Neural cell (in vitro differentiated cells): ENCODE measurements around the gene PRICKLE3.
A peak's percentile ranks its signal among the peaks of the same experiment; 100 is the strongest.

Source experiments
- EP300 ChIP-seq: fragments of 450-650 bp; conservative IDR thresholded peaks from 2 replicates; pipeline ENCODE4 v1.6.1; 2014; ENCODE audit warnings: antibody characterized with exemption, mild to moderate bottlenecking, moderate library complexity; ENCODE audit not compliant: poor library complexity, severe bottlenecking
- EZH2 ChIP-seq: fragments of 200-600, 300-800 bp; shearing (Covaris generic), sonication (generic); IDR thresholded peaks from 2 replicates; pipeline ENCODE4 v1.6.1; 2014; ENCODE audit warnings: antibody characterized with exemption, low read length, borderline replicate concordance, mild to moderate bottlenecking; ENCODE audit not compliant: insufficient read depth, poor library complexity, severe bottlenecking
- POLR2AphosphoS5 ChIP-seq: IDR thresholded peaks from 2 replicates; pipeline ENCODE4 v1.6.1; 2012
- RAD21 ChIP-seq: fragments of 450-650 bp; conservative IDR thresholded peaks from 2 replicates; pipeline ENCODE4 v1.6.1; 2014; ENCODE audit warnings: antibody characterized with exemption, mild to moderate bottlenecking, moderate library complexity
- REST ChIP-seq: IDR thresholded peaks from 2 replicates; pipeline ENCODE4 v1.6.1; 2012; ENCODE audit warnings: borderline replicate concordance
- SMC3 ChIP-seq: fragments of 450-650 bp; conservative IDR thresholded peaks from 2 replicates; pipeline ENCODE4 v1.6.1; 2014; ENCODE audit warnings: antibody characterized with exemption, mild to moderate bottlenecking, moderate library complexity; ENCODE audit not compliant: poor library complexity
- TAF1 ChIP-seq: IDR thresholded peaks from 2 replicates; pipeline ENCODE4 v1.6.1; 2012; ENCODE audit warnings: low read depth
- TF ChIP-seq, protein P1 (sequence below): fragments of 450-650 bp; IDR thresholded peaks from 2 replicates; pipeline ENCODE4 v1.5.1; 2014; ENCODE audit warnings: antibody characterized with exemption, mild to moderate bottlenecking, moderate library complexity; ENCODE audit not compliant: poor library complexity, severe bottlenecking

DNA sequence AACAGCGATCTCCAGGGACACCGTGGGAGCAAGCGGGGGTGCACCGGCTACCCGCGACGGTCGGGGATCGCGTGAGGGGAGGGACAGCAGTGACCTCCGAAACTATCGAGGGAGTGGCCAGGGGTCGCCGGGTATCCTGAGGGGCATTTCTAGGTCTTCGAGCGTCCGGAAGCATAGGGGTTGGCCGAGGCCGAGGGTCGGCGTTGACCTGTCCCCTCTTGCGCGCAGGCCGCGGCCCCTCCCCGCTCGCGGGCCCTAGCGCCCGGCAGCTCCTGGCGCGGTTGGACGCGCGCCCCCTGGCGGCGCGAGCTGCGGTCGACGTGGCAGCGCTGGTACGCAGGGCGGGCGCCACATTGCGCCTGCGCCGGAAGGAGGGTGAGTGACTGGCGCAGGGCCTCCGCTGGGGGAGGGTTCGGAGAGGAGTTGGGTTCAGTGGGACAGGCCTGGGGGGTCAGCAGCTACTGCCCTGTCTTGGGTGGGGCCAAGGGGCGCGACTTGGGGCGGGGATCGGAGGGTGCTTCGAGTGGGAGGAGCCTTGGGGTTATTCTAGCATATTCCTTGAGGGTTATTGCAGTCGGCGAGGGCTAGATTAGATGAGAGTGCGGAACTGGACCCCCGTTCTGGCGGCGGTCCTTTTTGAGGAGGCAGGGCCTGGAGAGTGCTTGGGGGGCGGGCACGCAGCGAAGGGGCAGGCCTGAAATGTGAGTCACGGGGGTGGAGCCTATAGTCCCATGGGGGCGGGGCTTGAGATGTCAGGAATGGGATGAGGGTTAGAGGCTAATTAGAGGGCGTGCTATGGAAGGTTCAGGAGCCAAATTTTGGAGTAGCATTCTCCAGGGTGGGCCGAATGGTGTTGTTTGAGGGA lies 22.4 kb downstream of the PRICKLE3 start:
- TF ChIP-seq, protein P1, sequence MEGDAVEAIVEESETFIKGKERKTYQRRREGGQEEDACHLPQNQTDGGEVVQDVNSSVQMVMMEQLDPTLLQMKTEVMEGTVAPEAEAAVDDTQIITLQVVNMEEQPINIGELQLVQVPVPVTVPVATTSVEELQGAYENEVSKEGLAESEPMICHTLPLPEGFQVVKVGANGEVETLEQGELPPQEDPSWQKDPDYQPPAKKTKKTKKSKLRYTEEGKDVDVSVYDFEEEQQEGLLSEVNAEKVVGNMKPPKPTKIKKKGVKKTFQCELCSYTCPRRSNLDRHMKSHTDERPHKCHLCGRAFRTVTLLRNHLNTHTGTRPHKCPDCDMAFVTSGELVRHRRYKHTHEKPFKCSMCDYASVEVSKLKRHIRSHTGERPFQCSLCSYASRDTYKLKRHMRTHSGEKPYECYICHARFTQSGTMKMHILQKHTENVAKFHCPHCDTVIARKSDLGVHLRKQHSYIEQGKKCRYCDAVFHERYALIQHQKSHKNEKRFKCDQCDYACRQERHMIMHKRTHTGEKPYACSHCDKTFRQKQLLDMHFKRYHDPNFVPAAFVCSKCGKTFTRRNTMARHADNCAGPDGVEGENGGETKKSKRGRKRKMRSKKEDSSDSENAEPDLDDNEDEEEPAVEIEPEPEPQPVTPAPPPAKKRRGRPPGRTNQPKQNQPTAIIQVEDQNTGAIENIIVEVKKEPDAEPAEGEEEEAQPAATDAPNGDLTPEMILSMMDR: peak; percentile 73
- TF ChIP-seq EP300 (no peak), POLR2AphosphoS5 (no peak), SMC3 (peak; percentile 42), REST (no peak), EZH2 (no peak), RAD21 (no peak), TAF1 (no peak)
